Fibroblast of skin of scalp (primary cell): ENCODE results near the gene CBX8.

Experiments used
- DNase-seq: peaks from one replicate; pipeline ENCODE4 v3.0.0-alpha.2; 2013

Gene CBX8

GRCh38 chr17:79835470-79835899 lies 38.6 kb upstream of the CBX8 start:
- DNase-seq, result no peak

DNA sequence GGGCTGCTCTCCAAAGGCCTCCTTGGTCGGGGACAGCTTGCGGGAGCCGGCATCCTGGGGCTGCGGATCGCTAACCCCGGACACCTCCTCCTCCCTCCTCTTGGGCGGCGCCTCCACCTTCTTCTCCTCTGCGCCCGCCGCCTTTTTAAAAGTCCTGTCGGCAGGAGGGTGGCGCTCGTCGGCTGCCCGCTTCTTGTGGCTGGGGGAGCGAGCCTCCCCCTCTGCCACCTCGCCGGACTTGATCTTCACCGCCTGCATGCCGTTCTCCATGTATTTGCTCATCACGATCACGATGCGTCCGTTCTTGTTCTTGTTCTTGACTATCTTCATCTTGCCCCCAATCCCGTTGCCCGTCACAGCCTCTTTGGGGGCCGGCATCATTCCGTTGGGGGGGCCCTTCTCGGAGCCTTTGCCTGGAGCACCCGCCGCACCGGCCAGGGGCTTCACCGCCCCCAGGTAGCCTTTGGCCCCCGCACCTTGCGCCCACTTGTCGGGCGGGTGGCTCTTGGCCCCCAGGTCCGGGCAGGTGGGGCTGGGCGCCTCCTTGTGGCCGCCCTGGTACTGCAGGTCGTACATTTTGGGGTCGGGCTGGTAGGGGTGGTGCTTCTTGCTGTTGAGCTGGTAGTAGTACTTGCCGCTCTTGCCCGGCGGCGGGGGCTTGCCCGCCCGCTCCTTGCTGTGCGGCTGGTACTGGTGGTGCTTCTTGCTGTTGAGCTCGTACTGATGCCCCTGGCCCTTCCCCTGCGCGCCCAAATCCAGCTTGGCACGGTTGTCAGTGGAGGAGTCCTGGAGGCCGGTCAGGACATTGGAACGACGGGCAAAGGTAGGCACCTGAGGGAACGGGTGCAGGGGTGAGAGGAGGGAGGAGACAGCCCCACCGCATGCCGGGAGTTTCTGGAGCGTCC lies 37.9 kb upstream of the CBX8 start:
- no peak for DNase-seq

DNA sequence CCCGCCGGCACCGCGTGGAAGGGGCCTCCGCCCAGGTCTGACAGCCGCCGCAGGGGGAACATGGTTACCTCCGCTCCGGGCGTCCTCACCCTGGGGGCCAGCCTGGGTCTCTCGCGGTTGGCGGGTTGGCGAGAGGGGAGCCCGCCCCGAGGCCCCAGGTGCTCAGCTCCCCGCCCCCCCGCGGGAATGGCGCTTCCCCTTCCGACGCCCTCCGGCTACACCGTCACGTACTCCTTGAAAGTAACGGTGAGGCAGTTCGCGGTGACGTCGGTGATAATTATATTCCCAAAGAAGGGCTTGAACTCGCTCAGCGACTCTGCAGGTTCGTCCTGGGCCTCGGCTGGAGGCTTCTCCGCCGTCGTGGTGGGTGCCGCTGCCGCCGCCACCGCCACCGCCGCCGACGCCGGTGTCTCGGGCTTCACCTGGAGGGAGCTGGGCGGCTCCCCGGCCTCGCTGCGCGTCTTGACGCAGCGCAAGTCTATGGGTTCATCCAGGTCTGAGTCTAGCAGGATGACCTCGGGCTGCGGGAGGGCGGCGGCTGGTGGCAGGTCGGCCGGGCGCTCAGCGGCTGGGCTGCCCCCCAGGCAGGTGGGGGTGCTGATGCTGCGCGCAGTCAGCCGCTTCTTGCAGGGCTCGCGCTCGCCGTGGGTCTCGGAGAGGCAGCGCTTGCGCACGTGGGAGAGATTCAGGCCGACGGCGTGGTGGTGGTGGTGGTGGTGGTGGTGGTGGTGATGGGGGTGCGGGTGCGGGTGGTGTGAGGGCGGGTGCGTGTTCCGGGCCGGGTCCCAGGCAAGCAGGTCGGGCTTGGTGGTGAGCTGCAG lies 37.1 kb upstream of the CBX8 start:
- no peak for DNase-seq

DNA sequence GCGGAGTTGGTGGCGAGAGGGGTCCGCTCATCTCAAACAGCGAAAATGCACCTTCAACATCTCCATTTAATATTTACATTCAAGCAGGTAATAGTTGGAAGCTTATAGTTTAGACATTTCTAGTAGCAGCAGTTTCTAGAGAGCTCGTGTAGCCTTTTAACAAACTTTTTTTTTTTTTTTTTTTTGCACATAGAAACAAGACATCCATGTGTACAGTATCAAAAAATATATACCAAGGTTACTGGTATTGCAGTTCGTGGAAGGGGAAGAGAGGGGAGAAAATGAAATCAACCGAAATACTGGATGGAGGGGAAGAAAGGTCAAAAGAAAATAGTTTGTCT lies 36.2 kb upstream of the CBX8 start:
- DNase-seq, result no peak

GRCh38 chr17:79832218-79833109 lies 35.6 kb upstream of the CBX8 start:
- no peak for DNase-seq

DNA sequence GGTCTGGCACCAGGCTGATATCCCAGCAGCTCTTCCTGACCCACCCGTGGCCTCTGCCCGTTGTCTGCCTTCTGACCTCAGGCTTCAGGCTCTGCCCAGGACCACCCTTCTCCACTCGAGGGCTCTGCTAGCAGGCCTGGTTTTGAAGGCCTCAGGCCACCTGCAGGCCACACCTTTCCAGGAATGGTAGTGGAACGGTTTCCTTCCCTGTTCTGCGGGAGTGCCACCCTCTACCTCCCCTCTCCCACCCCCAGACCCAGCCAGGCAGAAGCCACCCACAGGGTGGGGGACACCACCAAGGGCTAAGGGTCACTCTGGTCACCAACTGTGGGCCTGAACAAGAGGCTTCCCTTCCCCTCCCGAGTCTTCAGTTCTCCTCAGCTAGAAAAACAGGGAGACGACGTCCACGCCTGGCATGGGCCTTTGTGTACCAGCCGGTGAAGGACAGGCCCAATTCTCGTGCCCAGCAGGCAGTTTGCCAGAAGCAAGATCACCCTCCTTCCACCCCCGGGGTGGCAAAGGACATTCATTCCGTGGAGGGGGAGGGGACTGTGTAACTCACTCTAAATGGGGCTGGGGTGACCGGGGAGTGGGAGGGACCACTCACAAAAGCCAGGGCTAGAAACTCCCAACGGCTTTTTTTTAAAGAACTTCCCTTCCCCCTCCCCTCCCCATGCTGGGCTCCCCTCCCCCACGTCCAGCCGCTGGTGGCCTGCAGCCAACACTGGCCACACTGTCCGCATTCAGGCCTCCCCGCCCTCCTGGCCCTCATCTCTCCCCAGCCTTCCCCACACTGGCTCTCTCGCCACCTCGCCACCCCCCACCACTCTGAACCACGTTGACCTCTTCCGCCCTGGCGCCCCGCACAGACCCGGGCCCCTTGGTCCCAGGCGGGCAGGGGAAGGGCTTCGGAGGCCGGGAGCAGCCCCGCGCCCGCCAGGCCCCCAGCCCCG lies 34.7 kb upstream of the CBX8 start:
- no peak for DNase-seq

GRCh38 chr17:79830763-79831264 lies 33.9 kb upstream of the CBX8 start:
- DNase-seq, result no peak

DNA sequence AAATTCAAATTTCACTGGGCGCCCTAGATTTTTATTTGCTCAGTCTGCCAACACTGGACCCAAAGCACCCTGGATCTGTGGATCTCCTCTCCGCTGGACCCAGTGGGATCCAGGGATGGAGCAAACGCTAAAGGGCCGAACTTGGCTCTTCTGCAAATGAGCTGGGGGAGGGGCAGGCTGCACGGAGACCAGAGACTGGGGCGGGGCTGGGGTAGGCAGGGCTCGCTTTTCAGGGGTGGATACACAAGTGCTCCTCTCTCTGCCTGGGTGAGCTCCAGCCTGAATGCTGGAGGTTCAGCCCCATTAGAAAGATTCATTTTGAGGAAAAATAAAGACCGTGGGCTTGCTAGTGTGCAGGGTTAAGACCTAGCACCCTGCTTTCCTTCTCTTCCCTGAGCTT lies 33.4 kb upstream of the CBX8 start:
- no peak for DNase-seq

GRCh38 chr17:79829457-79829856 lies 32.6 kb upstream of the CBX8 start:
- no peak for DNase-seq

- DNase-seq, result no peak
These were observed 32.1 kb upstream of the CBX8 start for GRCh38 chr17:79829004-79829403.

GRCh38 chr17:79826841-79827578 lies 30.1 kb upstream of the CBX8 start:
- no peak for DNase-seq

DNA sequence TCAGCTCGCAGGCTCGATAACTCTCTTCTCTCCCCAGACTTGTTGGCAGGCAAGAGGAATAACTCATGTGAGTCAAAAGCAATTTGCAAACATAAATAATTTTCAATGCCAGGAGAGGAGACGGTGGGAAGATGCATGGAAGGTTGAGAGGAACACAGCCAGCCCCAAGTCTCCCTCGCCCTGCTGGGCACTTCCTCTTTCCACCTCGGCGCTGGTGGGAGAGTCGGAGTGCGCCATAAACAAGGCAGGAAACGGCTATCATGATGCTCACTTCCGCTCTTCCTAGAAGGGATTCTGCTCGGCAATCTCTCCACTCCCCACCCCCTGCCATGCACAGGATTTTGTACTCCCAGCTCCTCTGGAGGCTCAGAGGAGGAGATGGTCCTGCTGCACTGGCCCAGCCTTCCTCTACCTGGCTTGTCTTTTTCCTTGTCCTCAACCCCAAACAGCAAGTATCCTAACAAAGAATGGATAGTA lies 29.4 kb upstream of the CBX8 start:
- DNase-seq, result no peak

- no peak for DNase-seq
These were observed 28.7 kb upstream of the CBX8 start for GRCh38 chr17:79825580-79825921.

DNA sequence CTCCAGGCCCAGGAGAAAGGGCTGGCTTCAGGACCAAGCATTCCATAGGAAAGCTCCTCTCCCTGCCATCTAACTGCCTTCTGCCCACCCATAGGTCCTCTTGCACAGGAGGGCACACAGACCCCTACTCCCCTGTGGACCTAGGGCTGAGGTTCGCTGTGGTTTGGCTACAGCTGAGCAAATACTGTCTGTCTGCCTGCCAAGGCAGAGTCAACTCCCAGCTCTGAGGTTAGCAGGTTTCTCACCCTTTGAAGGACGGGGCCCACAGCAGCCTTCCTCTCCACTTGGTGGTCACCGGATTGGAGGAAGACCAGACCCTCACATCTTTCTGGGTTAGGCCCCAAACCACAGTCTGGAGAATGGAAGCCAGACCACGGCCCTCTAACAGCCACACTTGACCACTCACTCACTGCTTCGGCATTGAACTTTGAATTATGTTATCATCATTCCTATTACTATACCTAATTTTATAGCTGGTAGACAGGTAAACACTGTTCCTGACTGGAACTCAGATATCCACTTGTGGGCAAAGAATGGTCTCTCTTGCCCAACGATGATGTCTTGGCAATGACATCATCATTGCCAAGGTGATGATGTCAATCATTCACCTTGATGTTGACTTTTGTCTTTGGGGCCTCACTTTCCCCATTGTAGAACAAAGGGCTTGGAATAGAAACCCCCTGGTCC lies 28.2 kb upstream of the CBX8 start:
- DNase-seq, result no peak

DNA sequence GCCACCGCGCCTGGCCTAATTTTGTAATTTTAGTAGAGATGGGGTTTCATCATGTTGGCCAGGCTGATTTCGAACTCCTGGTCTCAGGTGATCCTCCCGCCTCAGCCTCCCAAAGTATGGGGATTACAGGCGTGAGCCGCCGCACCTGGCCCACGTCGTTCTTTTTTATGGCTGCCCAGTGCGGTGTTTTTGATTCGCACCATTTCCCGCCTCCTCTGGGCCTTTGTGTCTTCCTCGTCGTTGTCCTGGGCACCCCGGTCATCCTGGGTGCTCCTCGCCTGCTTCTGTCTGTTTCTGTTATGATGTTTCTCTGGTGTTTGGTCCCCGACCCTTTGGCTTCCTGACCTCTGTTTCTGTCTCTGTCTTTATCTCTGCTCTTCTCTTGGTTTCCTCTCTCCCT lies 27.4 kb upstream of the CBX8 start:
- DNase-seq, result no peak

DNA sequence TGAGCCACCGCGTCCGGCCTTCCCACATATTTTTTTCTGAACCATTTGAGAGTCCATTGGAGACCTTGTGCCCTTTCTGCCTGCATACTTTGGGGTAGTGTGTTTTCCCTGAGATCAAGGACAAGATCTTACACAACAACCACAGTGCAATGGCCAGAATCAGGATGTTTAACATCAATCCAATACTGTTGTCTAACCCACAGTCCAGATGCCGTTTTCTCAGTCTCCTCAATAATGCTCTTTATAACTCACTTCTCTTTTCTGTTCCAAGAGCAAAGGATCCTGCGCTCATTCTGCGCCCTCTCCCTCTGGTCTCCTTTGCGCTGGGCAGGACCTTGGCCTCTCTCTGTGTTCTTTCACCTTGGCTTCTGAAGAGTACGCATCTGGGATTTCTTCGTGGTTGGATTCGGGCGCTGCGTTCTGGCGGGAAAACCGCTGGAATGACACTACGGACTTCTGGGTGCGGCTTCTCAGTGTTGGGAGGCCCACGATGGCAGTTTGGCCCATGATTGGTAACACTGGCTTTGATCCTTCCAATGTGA lies 25.8 kb upstream of the CBX8 start:
- no peak for DNase-seq

- DNase-seq, result no peak
These were observed 24.6 kb upstream of the CBX8 start for GRCh38 chr17:79821331-79822095.

- DNase-seq, result no peak
These were observed 24.1 kb upstream of the CBX8 start for GRCh38 chr17:79820959-79821330.
